HL-60 (cell line): ENCODE measurements around the gene NGFR.

Experiments
- CTCF ChIP-seq: IDR thresholded peaks from one replicate; pipeline ENCODE4 v1.5.1; 2011; ENCODE audit warnings: low read length, control low read depth, inconsistent platforms; ENCODE audit not compliant: insufficient read depth
- POLR2AphosphoS5 ChIP-seq: IDR thresholded peaks from 2 replicates; pipeline ENCODE4 v1.6.1; 2012; ENCODE audit warnings: low read depth

DNA sequence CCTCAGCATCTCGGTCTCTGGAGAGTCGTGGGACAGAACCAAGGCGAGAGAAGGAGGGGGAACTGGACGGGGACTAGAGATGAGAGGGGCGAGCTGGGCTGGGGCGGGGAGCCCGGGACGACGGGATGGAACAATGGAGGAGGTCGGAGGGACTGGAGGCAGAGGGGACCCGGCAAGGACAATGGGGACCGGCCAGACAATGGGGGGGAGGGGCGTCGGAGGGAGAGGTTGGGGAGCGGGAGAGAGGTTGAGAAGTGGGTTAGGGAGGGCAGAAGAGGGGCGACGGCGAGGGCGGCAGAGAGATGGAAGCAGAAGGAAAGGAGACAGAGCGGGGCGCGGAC lies 719 bp downstream of the NGFR start:
- no peak for TF ChIP-seq CTCF
- TF ChIP-seq POLR2AphosphoS5: no peak
